Measurements from ENCODE around the gene UAP1L1.

Gene UAP1L1

DNA sequence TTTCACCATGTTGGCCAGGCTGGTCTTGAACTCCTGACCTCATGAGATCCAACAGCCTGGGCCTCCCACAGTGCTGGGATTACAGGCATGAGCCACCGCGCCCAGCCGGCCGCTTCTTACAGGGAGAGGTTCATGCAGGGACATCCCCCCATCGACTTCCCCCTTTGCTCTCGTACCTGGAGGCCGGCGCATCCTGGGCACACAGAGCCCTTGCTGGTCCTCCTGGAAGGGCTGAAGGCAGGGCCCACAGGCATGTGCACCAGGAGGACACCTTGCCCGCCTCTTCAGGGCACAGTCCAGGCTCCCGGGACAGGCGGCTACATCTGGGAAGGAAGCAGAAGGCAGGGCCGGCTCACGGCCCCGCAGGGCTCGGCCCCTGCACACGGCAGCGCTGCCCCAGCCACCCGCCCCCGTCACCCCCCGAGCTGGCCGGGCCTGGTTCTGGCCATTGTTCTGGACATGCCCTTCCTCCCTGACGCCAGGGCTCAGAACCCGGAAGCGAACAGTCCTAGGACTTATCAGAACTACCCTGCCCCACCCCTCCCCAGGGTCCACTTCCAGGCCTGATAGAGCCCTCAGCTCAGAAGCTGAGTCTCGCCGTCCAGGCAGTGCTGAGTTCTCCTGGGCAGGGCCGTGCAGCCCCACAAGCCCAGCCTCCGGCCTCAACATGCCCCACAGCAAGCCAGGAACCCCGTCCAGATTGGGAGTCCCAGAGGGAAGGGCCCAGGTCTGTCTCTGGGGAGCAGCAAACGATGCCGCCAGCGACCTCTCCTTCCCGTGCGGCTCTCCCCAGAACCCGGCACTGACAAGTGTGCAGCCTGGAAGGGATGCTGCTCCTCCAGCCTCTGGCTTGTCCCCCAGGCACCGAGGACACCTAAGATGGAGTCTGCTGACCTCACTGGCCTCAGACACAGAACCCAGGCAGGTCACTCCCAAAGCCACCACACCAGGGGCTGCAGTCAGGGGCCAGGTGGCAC is 34.3 kb upstream of the UAP1L1 start:
- no peak for DNase-seq

DNA sequence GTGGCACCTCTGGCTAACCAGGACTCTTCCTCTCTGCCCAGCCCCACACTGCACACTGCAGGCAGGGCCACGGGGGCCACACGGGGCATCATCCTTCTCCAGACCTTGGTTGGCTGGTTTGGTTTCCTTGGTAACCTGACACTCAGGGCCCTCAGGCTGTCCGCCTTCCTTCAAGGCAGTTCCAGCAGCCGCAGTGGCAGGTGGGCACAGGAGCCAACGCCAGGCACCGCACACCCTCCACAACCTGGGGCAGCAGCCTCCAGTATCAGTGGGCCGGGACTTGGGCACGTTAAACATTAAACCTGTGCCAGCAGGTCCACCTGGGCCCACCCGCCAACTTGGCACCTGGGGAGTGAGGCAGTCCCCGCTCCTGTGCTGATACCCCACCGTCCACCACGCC is 33.3 kb upstream of the UAP1L1 start:
- DNase-seq: no peak

DNA sequence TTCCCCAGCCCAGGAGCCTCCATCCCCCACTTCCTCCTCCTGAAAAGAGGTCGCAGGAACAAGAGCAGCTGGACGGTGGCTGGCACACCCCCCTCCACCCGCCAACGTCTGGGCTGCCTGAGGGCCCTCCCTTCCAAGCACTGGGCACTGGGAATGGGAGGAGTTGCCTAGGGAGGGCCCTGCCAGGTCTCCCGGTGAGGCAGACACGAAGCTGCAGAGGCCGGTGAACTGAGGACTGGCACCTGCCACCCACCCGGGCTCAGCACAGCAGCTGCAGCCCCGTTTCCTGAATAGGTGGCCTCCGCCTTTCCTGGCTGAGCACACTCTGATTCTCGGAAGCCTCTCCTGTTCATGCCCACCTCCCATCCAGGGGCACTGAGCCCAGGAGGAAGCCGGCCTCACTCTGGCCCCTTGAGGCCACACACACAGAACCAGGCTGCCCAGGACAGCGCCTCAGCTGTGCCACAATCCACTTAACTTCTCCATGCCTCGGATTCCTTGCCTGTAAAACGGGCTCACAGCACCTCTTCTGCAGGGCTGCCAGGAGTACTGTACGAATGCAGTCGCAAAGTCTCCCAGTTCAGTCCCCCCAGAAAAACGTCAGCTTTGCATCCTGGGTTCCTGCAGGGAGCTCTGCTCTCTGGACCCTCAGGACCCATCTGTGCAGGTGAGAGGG is 32.7 kb upstream of the UAP1L1 start:
- no peak for DNase-seq

DNA sequence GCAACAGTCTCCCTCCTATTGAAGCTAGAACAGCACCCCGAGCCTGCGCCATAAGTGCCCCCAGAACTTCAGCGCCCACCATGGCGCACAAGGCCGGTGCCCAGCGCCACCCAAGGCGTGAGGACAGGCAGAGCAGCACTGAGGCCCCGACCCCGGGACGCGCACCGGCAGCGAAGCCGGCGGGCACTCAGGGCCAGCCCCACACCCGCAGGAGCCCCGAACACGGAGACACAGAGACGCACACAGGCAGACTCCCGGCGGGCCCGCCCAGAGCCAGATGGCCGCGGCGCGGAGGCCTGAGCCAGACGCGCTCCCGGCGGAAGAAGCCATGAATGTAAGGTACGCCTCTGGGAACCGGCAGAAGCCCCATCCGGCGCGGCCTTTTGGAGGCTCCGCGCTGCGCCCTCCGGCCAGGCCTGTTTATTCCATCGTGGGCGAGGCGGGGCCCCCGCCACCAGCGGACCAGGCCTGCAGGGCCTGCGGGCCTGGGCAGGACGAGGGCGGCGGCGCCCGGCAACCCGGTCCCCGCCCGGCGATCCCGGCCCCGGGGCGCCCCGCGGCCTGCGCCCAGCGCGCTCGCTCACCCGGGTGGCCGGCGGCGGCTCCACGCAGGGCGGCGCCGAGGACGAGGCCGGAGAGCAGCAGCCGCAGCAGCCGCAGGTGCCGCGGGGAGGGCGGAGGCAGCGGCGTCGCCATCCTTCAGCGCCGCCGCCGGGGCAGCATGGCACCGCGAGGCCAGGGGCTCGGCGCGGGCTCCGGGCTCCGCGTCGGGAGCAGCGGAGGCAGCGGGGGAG is 31.8 kb upstream of the UAP1L1 start:
- no peak for DNase-seq

DNA sequence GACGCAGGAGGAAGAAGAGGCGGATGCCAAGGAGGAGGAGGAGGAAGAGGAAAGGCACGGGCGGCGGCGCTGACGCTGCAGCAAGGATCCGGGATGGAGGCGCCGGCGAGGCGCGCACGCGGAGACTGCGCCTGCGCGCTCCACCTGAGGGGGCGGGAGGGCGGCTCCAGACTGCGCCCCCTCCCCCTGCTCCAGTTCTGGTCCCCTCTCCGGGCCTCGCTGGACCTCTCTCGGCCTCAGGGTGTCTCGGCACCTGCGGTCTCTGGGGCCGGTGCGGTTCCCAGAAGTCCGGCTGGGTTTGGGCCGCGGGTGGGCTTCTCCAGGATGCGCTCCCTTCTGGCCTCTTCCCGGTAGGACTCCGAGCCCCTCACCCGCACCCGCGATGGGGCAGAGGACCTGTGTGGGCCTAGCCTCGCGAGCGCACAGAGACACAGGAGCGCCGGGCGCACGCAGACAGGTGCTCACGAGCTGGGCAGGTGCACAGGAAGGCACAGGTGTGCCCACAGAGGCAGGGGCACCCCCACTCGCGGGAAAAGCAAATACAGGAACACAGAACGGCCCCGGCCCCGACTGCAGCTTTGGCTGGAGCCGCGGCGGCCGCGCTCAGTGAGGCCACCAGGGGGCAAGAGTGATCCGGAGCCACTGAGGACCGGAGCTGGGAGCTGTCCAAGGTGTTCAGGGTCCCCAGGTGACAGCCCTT is 31.1 kb upstream of the UAP1L1 start, which contains the start of gene NPDC1:
Gene NPDC1, minus strand, starts transcription at position 90 of the 700 bp plus-strand sequence. CDS start 188 bp downstream, outside the sequence.
- peak; percentile 92 for DNase-seq

DNA sequence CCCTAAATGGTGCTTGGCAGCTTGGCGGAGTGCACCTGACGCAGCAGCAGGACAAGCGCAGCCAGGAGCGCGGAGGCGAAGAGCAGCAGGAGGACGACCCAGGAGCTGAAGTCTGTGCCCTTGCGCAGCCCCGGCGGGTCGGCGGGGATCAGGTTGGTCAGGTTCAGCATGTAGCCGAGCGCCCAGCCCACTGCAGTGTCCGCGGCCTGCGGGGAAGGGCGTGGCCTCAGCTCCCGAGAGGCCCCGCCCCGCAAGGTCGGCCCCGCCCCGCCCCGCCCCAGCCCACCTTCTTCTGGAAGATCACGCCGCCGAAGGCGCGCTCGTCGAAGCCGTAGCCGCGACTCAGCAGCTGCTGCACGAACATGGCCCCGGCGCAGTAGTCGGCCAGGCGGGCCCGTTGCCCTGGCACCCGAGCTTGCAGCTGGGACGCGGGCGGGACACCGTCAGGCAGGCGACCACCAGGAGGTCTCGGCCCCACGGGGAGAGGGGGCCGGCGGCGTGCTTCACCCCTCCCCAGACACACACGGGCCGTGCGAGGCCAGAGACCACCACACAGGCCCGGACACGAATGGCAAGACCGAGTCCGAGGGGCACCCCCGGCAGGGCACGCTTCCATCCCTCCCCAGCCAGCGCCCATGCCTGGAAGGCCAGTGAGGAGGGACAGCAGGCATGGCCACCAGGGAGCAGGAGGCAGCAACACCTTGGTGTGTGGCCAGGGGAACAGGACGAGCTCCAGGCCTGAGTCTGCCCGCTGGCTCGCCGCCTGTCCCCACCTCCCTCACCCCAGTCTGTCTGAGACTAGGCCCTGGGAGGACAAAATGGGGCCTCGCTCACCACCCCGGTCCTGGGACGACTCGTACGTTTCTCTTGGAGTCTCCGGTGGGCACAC is 28.4 kb upstream of the UAP1L1 start:
- DNase-seq: no peak

DNA sequence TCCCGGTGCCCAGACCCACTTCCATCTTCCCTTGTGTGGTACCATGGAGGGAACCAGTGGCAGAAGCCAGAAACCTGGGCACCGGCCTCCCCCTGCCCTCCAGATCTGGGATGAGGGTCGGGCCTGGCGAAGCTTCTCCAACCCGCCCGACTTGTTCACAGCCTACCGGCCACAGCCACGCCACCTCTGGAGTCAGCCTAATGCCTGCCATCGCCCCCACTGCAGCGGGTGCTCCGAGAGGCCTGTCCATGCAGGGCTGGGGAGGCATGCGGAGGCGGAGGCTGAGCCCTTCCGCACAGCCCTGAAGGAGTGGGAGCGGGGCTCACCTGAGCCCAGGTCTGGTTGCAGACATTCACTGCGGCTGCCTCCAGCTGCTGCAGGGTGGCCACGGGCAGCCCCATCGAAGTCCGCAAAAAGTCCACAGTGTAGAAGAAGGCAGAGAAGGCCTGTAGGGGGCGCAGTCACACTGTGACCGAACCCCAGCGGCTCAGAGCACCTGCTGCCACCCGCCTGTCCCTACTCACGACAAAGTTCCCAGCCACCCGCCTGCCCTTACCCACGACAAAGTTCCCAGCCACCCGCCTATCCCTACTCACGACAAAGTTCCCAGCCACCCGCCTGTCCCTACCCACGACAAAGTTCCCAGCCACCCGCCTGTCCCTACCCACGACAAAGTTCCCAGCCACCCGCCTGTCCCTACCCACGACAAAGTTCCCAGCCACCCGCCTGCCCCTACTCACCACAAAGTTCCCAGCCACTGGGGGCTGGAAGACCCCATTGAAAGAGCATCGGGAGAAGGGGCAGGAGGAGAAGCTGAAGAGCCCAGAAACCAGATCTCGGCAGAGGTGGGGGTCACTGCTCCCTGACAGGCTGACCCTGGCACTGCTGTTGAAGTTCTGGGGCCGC is 27.5 kb upstream of the UAP1L1 start:
- peak; percentile 91 for DNase-seq

DNA sequence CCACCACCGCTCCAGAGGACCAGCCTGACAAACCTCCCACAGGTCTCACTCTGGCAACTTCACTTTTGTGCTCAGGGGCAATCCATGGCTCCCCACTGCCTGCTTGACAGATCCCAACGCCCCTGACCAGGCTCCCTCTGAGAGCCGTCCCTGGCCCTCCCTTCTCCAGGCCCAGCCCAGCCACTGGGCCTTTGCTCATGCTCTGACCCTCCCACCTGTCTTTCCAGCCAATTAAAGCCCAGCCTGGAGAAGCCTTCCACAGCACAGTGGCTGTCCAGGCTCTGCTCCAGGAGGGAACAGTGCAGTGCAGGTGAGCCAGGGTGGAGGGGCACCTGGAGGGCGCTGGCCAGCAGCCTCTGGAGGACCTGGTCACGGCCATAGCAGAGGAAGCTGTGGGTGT is 26.7 kb upstream of the UAP1L1 start:
- DNase-seq: no peak

DNA sequence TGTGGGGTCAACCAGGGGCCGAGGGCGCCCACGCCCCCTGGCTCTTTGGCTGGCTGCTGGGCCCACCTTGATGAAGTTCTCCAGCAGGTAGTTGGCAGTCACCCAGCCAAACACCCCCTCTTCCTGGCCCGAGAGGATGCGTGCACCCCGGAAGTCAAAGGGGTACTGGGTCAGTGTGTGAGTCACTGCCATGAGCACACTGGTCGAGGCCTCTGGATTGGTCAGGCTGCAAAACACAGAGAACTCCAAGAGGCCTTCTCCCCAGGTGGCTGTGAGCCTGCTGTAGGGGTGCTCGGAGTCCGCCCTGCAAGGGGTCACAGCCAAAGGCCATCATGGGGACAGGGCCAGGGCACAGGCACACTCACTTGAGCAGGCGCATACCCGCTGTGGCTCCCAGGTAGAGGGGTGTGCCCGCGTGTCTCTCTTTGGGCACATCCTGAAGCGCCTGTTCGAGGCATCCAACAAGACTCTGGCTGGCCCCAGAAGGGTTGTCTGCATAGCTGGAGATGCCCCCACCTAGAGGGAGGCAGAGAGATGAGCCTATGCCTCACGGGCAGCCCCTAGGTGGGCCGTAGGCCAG is 26.1 kb upstream of the UAP1L1 start:
- no peak for DNase-seq

DNA sequence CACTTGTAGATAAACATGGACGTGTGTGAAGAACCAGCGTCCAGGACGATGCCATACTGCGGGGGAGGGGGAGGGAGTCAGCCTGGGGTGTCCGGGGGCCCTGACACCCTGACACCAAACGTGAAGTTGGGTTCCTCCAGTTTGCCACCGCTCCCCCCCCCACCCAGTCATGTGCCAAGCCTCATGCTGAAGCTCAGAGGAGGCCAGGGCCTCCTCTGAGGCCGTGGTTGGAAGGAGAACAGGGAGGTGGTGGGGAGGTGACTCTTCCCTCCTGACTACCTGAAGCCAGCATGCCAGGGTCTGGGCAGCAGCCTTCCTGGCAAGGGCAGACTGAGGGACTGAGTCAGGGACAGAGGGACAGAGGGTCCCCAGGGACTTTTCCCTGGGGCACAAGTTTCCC is 25.0 kb upstream of the UAP1L1 start:
- DNase-seq: no peak

DNA sequence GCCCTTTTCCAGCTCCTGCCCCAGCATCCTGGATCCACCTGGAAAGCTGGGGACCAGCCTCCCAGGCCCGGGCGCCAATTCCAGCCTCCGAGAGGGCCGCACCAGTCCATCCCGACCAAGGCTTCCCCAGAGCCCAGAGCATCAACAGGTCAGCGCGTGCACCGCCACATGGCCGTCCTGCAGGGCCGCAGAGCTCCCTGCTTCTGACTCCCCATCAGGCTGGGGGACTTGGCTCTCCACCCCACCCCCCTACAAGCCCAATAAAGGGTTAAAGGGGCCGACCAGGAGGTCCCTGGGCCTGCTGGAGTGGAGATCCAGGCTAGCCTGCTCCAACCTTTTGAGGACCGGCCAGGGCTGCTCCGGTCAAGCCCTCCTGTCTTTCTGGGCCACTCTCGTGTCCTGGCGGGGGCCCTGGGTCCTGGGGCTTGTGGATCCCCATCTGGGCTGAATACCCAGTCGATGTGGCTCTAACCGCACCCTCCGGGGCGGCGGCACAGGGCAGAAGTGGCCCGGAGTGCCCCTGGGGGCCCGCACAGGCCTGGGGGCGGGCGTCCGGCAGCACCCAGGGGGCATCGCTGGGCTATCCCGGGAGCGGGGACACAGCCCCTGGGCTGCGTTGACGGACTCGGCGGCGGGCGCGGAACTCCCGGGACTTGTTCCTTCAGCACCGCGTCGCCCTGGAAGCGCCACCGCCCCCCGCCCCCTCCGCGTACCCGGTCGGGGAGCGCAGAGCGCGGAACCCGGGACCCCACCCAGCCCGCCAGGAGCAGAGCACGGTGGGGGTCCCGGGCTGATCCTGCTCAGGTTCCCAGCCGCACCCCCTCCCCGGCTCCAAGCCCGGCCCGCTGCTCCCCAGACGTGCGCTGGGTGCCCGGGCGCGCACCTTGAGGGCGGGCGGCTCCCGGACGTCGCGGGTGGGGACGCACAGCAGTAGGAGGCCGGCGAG is 24.0 kb upstream of the UAP1L1 start:
- DNase-seq: no peak

DNA sequence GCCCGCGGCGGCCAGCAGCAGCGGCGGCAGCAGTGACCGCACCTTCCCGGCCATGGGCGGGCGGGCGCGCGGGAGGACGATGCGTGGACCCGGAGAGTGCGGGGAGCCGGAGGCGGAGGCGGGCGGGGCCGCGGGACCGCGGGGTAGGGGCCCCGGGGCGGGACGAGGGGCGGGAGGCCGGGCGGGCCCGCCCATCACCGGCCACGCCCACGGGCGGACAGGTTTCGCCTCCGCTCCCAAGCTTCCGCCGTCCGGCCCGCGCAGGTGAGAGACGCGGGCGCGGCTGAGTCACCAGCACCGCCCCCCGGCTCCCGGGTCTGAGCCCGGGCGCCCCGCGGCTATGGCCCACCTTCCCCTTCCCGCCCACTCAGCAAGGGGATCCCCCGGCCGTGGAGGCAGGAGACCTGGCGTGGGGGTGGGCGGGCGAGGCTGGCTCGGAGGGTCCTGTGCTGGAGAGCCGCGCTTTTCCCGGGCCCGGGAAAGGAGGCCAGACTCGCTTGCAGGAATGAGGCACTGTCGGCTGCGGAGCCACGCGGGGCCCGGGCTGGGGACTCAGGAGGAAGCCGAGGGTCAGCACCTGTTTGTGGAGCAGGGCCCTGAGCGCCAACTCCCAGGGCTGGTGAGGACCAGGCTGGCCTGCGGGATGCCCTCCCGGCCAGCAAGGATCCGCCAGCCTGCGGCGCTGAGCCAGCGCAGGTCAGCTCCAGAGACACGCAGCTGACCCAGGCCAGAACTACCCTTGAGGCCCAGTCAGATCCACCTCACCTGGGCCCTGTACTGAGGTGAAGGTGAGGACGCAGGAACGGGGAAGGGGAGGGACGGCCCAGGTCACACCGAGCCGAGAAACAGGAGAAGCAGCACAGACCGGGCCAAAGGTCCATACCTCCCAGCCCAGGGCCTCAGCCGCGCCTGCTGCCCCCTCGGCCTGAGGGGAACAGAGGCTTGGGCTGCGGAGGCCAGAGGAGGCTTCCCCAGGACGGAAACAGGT is 23.1 kb upstream of the UAP1L1 start, which contains the start of gene ENTPD2:
Gene ENTPD2, minus strand, starts transcription at position 118 of the 988 bp plus-strand sequence. Its CDS starts 64 bp downstream, at position 54.
- no peak for DNase-seq

DNA sequence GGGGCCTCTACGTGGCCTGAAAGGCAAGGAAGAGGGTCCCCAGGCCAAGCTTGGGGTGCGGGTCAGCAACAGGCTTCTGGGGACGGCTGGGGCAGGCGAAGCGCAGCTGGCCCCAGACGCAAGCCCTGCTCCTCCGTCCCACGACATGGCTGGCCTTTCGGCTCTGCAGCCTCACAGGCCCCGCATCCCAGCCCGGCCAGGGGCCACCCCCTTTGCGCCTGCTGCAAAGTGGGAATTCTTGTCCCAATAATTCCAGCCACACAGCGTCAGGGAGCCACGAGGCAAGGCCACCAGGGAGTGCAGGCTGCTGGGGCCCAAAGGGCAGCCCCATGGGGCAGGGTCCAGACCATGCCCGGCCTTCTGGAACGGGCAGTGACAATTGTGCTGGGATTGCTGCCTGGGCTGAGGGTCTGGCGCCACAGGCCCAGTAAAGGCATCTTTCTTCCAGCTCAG is 22.4 kb upstream of the UAP1L1 start:
- DNase-seq: no peak

DNA sequence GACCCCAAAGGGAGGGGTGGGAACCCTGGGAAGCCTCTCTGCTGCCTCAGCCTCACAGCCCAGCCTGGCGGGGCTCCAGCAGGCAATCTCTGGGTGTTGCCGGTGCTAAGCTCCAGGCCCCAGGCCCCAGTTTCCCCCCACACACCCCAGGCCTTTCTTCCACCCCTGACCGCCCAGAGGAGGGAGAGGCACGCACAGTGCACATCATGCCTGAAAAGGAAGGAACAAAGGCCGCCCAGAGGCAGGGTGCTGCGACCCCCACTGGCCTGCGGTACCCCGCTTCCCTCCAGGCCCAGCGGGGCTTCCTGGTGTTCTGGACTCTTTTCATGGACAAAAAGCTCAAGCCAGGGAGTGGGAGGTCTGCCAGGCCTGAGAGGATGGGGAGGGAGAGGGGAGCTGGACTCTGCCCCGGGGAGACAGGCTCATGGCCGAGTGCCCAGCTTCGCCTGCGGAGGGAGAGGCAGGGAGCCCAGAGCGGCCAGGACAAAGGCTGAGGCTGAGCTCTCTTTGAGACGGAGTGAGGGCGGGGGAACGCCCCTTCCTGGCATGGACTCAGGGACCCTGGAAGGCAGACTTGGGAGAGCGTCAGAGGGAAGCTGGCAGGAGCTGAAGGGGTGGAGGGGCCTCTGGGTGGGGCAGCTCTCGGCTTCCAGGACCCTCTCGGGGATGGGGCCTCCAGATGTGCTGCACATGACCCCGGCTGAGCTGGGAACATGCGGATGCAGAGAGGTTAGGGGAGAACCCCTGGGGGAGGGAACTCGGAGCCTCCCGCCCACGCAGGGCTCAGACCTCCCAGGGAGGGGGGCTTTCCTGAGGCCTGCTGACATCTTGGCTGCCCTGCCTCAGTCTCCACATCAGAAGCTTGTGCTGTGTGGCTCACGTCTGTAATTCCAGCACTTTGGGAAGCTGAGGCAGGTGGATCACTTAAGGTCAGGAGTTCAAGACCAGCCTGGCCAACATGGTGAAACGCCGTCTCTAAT is 21.6 kb upstream of the UAP1L1 start:
- no peak for DNase-seq

DNA sequence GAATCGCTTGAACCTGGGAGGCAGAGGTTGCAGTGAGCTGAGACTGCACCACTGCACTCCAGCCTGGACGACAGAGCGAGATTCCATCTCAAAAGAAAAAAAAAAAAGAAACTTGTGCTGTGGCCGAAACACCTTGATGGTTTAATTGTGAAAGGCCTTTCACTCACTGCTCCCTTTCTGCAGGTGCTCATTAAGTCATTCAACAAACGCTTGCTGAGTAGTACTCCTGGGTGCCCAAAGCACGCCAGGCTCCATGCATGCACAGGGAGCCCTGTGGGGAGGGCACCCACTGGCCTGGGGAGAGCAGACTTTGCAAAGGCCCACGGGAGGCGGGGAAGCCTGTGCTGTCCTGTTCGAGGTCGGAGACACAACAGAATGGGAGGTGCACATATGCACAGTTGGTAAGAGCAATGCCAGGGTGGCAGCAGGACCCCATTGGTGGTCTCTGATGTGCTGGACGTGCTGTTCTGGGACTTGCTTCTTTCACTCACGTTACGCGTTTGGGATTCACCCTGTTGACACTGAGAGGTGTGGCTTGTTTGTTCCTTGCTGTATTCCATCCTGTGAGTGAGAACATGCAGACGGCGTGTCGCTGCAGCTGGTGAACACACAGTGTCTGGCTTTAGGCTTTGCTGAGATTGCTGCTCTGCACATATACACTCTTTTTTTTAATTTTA is 20.4 kb upstream of the UAP1L1 start:
- no peak for DNase-seq

All from activated CD8-positive, alpha-beta memory T cell treated with anti-CD3 and anti-CD28 coated beads, Interleukin-2, amount 50 U/mL, for 48 hours (primary cell).